GM03348 (cell line): ENCODE data around the gene PTCRA.

Experiments
- DNase-seq: peaks from one replicate; pipeline ENCODE4 v3.0.0; 2012; ENCODE audit warnings: low spot score

The PTCRA gene

DNA sequence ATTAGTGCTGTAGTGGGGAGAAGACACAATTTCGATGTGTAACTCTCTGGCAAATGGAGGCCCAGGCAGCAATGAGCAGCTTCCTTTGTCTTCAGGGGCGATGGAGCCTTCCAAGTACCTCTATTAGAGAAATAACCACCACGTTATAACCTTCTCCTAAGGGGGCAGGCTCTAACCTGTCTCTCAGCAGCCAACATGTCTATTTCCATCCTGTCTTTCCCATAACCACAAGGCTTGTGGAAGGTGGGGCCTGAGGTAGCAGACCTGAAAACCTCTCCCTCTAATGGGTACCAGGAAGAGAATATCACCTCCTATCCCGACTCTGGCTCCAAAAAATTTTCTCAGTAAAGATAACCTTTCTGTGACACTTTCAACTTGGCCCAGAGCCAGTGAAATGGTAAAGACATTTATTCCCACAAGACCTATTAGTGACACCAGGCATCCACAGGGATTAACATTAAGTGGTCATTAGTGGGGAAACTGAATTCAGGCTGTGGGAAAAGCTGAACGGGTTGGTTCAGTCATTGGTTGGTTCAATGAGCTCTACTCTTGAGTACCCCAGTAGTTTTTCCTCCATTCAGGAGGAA is 59.2 kb downstream of the PTCRA start:
- DNase-seq: no peak
